Smooth muscle cell (in vitro differentiated cells): ENCODE measurements around the gene TRIM46. TPM values are rescaled to one million over a fixed set of nuclear protein-coding genes. Genes with fewer than 3 reads are reported as not detected.

ENCODE experiments used
- microRNA counts: library from miRNA; unstranded; fragments of <30 nt; microRNA quantifications from one replicate; lab custom pipeline; 2016
- polyA plus RNA-seq: library from polyadenylated mRNA; unstranded; fragments of >200 nt; fragmentation: Nextera tagmentation; extraction: Ambion mirVana; gene quantifications from 2 replicates; pipeline ENCODE4 v1.2.1, GENCODE V29; 2016
- small RNA-seq: library from RNA; depleted of rRNA; stranded (forward); fragments of <200 nt; gene quantifications from one replicate; pipeline ENCODE3, GENCODE V24; 2014
- total RNA-seq: library from RNA; depleted of rRNA; stranded (reverse); fragments of >200 nt; gene quantifications from 2 replicates; pipeline ENCODE4 v1.2.3, GENCODE V29; 2014

The TRIM46 gene
- total and polyA plus RNA-seq, 2 experiments from 2014 or later, result 3.6 to 3.8 TPM

MicroRNAs within 50 kb of the gene (microRNA counts, 767-probe panel; counts per million panel counts)
- 183 counts per million for microRNA hsa-miR-92b-3p (lab: Ali Mortazavi, UCI)

Small RNAs within 50 kb of the gene (small RNA-seq; reads per million reads assigned to genes)
- gene HMGN2P18, result not detected

Other genes with a start within 250 kb of the TRIM46 start
- 6.0 and 6.7 TPM in 2 replicates for gene PMVK, start 237.1 kb upstream of the TRIM46 start, total RNA-seq
- 31.2 and 40.2 TPM in 2 replicates for gene PMVK, start 237.1 kb upstream of the TRIM46 start, polyA plus RNA-seq
- 39.1 and 41.9 TPM in 2 replicates for gene PBXIP1, start 217.8 kb upstream of the TRIM46 start, total RNA-seq
- gene PBXIP1, start 217.8 kb upstream of the TRIM46 start, polyA plus RNA-seq, result 40.5 and 44.1 TPM in 2 replicates
- 18.4 and 20.3 TPM in 2 replicates for gene PYGO2, start 212.1 kb upstream of the TRIM46 start, total RNA-seq
- gene PYGO2, start 212.1 kb upstream of the TRIM46 start, polyA plus RNA-seq, result 27.9 and 30.0 TPM in 2 replicates
- gene SHC1, start 203.1 kb upstream of the TRIM46 start, total RNA-seq, result 207 and 216 TPM in 2 replicates
- 214 and 249 TPM in 2 replicates for gene SHC1, start 203.1 kb upstream of the TRIM46 start, polyA plus RNA-seq
- gene CKS1B, start 199.2 kb upstream of the TRIM46 start, total RNA-seq, result 41.6 and 46.3 TPM in 2 replicates
- gene CKS1B, start 199.2 kb upstream of the TRIM46 start, polyA plus RNA-seq, result 115 and 116 TPM in 2 replicates
- gene FLAD1, start 190.5 kb upstream of the TRIM46 start, total RNA-seq, result 30.7 and 31.1 TPM in 2 replicates
- 51.4 and 52.1 TPM in 2 replicates for gene FLAD1, start 190.5 kb upstream of the TRIM46 start, polyA plus RNA-seq
- gene LENEP, start 180.3 kb upstream of the TRIM46 start, total RNA-seq, result not detected in 2 replicates
- gene LENEP, start 180.3 kb upstream of the TRIM46 start, polyA plus RNA-seq, result not detected in 2 replicates
- 15.3 and 15.5 TPM in 2 replicates for gene ZBTB7B, start 171.0 kb upstream of the TRIM46 start, total RNA-seq
- 7.5 and 10.0 TPM in 2 replicates for gene ZBTB7B, start 171.0 kb upstream of the TRIM46 start, polyA plus RNA-seq
- gene DCST2, start 140.1 kb upstream of the TRIM46 start, total RNA-seq, result 1.1 TPM in 1 of 2 replicates, not detected in the other
- 1.2 and 1.3 TPM in 2 replicates for gene DCST2, start 140.1 kb upstream of the TRIM46 start, polyA plus RNA-seq
- gene DCST1, start 140.0 kb upstream of the TRIM46 start, total RNA-seq, result not detected in 2 replicates
- gene DCST1, start 140.0 kb upstream of the TRIM46 start, polyA plus RNA-seq, result not detected in 2 replicates
- 29.8 and 45.4 TPM in 2 replicates for gene ADAM15, start 122.5 kb upstream of the TRIM46 start, total RNA-seq
- 41.2 and 49.4 TPM in 2 replicates for gene ADAM15, start 122.5 kb upstream of the TRIM46 start, polyA plus RNA-seq
- gene EFNA4, start 110.1 kb upstream of the TRIM46 start, total RNA-seq, result 24.2 and 27.6 TPM in 2 replicates
- gene EFNA4, start 110.1 kb upstream of the TRIM46 start, polyA plus RNA-seq, result 18.1 and 19.1 TPM in 2 replicates
- 5.2 and 7.1 TPM in 2 replicates for gene EFNA3, start 95.0 kb upstream of the TRIM46 start, total RNA-seq
- 9.1 and 10.0 TPM in 2 replicates for gene EFNA3, start 95.0 kb upstream of the TRIM46 start, polyA plus RNA-seq
- gene EFNA1, start 46.0 kb upstream of the TRIM46 start, total RNA-seq, result 14.4 and 20.9 TPM in 2 replicates
- 16.4 and 53.5 TPM in 2 replicates for gene EFNA1, start 46.0 kb upstream of the TRIM46 start, polyA plus RNA-seq
- gene SLC50A1, start 38.0 kb upstream of the TRIM46 start, total RNA-seq, result 44.5 and 44.7 TPM in 2 replicates
- gene SLC50A1, start 38.0 kb upstream of the TRIM46 start, polyA plus RNA-seq, result 98.0 and 109 TPM in 2 replicates
- 51.5 and 69.1 TPM in 2 replicates for gene DPM3, start 33.3 kb upstream of the TRIM46 start, total RNA-seq
- 75.8 and 79.9 TPM in 2 replicates for gene DPM3, start 33.3 kb upstream of the TRIM46 start, polyA plus RNA-seq
- gene KRTCAP2, start 545 bp upstream of the TRIM46 start, total RNA-seq, result 192 and 283 TPM in 2 replicates
- gene KRTCAP2, start 545 bp upstream of the TRIM46 start, polyA plus RNA-seq, result 607 and 642 TPM in 2 replicates
- gene THBS3, start 34.0 kb downstream of the TRIM46 start, total RNA-seq, result 17.2 and 28.5 TPM in 2 replicates
- gene THBS3, start 34.0 kb downstream of the TRIM46 start, polyA plus RNA-seq, result 15.7 and 20.1 TPM in 2 replicates
- 45.2 and 55.4 TPM in 2 replicates for gene MTX1, start 34.8 kb downstream of the TRIM46 start, total RNA-seq
- gene MTX1, start 34.8 kb downstream of the TRIM46 start, polyA plus RNA-seq, result 98.4 and 109 TPM in 2 replicates
- gene ENTREP3, start 81.6 kb downstream of the TRIM46 start, total RNA-seq, result 7.0 and 14.7 TPM in 2 replicates
- gene ENTREP3, start 81.6 kb downstream of the TRIM46 start, polyA plus RNA-seq, result 26.5 and 30.9 TPM in 2 replicates
- gene SCAMP3, start 88.5 kb downstream of the TRIM46 start, total RNA-seq, result 51.4 and 52.1 TPM in 2 replicates
- gene SCAMP3, start 88.5 kb downstream of the TRIM46 start, polyA plus RNA-seq, result 118 and 151 TPM in 2 replicates
- gene CLK2, start 99.7 kb downstream of the TRIM46 start, total RNA-seq, result 23.6 and 25.5 TPM in 2 replicates
- gene CLK2, start 99.7 kb downstream of the TRIM46 start, polyA plus RNA-seq, result 23.5 and 32.2 TPM in 2 replicates
- gene HCN3, start 103.6 kb downstream of the TRIM46 start, total RNA-seq, result 0.49 and 0.72 TPM in 2 replicates
- 1.2 and 1.6 TPM in 2 replicates for gene HCN3, start 103.6 kb downstream of the TRIM46 start, polyA plus RNA-seq
- 0.09 TPM in 1 of 2 replicates, not detected in the other for gene PKLR, start 127.6 kb downstream of the TRIM46 start, total RNA-seq
- gene PKLR, start 127.6 kb downstream of the TRIM46 start, polyA plus RNA-seq, result 0.07 TPM in 1 of 2 replicates, not detected in the other
- gene FDPS, start 135.0 kb downstream of the TRIM46 start, total RNA-seq, result 104 and 136 TPM in 2 replicates
- gene FDPS, start 135.0 kb downstream of the TRIM46 start, polyA plus RNA-seq, result 208 and 299 TPM in 2 replicates
- gene RUSC1, start 147.0 kb downstream of the TRIM46 start, total RNA-seq, result 28.6 and 28.7 TPM in 2 replicates
- gene RUSC1, start 147.0 kb downstream of the TRIM46 start, polyA plus RNA-seq, result 33.2 and 42.6 TPM in 2 replicates